Keratinocyte (primary cell): ENCODE data around the gene DLG5.

Experiments
- EZH2 ChIP-seq: IDR thresholded peaks from one replicate; pipeline ENCODE4 v1.6.1; 2012; ENCODE audit warnings: inconsistent platforms, mild to moderate bottlenecking, low read length, moderate library complexity
- TF ChIP-seq, protein P1 (sequence below), 3 experiments: IDR thresholded peaks in 1 of 3; conservative IDR thresholded peaks in 1 of 3; optimal IDR thresholded peaks in 1 of 3; 2 replicates in 2 of 3; 3 replicates in 1 of 3; pipeline versions ENCODE3 to v1.5.1; 2011; ENCODE audit warnings: low read length in 3 of 3, mild to moderate bottlenecking in 3 of 3, moderate library complexity in 2 of 3, control low read depth in 1 of 3, inconsistent platforms in 1 of 3; ENCODE audit not compliant: insufficient read depth in 2 of 3; ENCODE audit errors: extremely low read depth in 1 of 3

DNA sequence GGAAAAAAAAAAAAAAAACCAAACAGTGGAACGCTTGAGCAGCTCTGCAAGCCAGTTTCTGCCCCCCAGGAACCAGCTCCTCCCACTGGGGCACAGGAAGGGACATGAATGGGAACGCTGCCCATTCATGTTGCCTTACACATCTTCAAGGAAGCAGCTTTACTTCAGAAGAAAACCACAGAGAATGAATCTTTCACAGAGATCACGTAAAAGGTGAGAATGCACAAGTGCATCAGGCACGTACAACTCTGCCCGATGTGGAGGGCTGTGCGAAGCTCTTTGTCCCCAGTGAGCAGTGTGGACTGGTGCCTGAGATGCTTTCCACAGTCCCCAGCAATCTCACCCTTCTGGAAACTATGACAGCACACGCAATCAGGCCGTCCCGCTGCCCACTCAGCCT lies 106.2 kb downstream of the DLG5 start:
- TF ChIP-seq, protein P1, sequence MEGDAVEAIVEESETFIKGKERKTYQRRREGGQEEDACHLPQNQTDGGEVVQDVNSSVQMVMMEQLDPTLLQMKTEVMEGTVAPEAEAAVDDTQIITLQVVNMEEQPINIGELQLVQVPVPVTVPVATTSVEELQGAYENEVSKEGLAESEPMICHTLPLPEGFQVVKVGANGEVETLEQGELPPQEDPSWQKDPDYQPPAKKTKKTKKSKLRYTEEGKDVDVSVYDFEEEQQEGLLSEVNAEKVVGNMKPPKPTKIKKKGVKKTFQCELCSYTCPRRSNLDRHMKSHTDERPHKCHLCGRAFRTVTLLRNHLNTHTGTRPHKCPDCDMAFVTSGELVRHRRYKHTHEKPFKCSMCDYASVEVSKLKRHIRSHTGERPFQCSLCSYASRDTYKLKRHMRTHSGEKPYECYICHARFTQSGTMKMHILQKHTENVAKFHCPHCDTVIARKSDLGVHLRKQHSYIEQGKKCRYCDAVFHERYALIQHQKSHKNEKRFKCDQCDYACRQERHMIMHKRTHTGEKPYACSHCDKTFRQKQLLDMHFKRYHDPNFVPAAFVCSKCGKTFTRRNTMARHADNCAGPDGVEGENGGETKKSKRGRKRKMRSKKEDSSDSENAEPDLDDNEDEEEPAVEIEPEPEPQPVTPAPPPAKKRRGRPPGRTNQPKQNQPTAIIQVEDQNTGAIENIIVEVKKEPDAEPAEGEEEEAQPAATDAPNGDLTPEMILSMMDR (optimal IDR thresholded peaks at IDR 0.05 in 1 of 3, IDR thresholded peaks at IDR 0.05 in 1 of 3, conservative IDR thresholded peaks at IDR 0.05 in 1 of 3; ENCODE audit: extremely low read depth in 1 of 3, insufficient read depth in 2 of 3, low read length in 3 of 3): no peak
- TF ChIP-seq EZH2: no peak
